Calu3 (cell line): ENCODE results near the gene OR1J4. TPM values are rescaled to one million over a fixed set of nuclear protein-coding genes. Genes with fewer than 3 reads are reported as not detected.

ENCODE experiments used
- BruUV-seq: library from RNA; stranded (reverse); fragments of 400-500 nt; replicated peaks from 2 replicates; lab custom pipeline; 2021; lab: Mats Ljungman, UMichigan
- CTCF ChIA-PET: fragments of 300-600 bp; sonication (Branson Sonifier 250); formaldehyde crosslinking; loops from one replicate; lab custom pipeline; 2022; ENCODE audit warnings: antibody characterized with exemption; lab: Charles Lee
- DNase-seq: peaks from one replicate; pipeline ENCODE4 v3.0.0; 2022
- H3K27ac Mint-ChIP-seq: one replicate; pipeline ENCODE4 v1.8.0; 2022; ENCODE audit warnings: mixed read lengths; ENCODE audit not compliant: unreplicated experiment
- H3K27me3 Mint-ChIP-seq: one replicate; pipeline ENCODE4 v1.8.0; 2022; ENCODE audit warnings: mixed read lengths; ENCODE audit not compliant: unreplicated experiment
- H3K36me3 Mint-ChIP-seq: one replicate; pipeline ENCODE4 v1.8.0; 2022; ENCODE audit warnings: mild to moderate bottlenecking, moderate library complexity, mixed read lengths; ENCODE audit not compliant: insufficient read depth, unreplicated experiment
- H3K4me1 Mint-ChIP-seq: one replicate; pipeline ENCODE4 v1.8.0; 2022; ENCODE audit warnings: mild to moderate bottlenecking, low read depth, mixed read lengths; ENCODE audit not compliant: unreplicated experiment
- H3K4me3 Mint-ChIP-seq: one replicate; pipeline ENCODE4 v1.8.0; 2022; ENCODE audit warnings: mild to moderate bottlenecking, low read depth, moderate library complexity, mixed read lengths; ENCODE audit not compliant: unreplicated experiment
- H3K9me3 Mint-ChIP-seq: one replicate; pipeline ENCODE4 v1.8.0; 2022; ENCODE audit warnings: low read depth, mixed read lengths; ENCODE audit not compliant: unreplicated experiment
- CTCF ChIP-seq: fragments of 200-600 bp; IDR thresholded peaks from one replicate; pipeline ENCODE4 v1.8.0; 2022; ENCODE audit warnings: antibody characterized with exemption; ENCODE audit not compliant: unreplicated experiment
- intact Hi-C: fragments of 100-400 bp; cut with micrococcal nuclease; formaldehyde crosslinking; loops from one replicate; pipeline ENCODE4 v1.10.0; 2022; ENCODE audit not compliant: unreplicated experiment
- total RNA-seq: library from RNA; stranded (reverse); gene quantifications from 2 replicates; pipeline ENCODE4 v1.2.3, GENCODE V29; 2022

The OR1J4 gene
- total RNA-seq, 1 experiment from 2014 or later: not detected

GRCh38 chr9:122510502-122510901 is 8.4 kb upstream of the OR1J4 start, which contains the start of gene OR1J2:
TSS of gene OR1J2 (plus strand) at chr9:122510802. CDS start at chr9:122510802, 0 bp downstream.
- intact Hi-C loops: no loop called here
- DNase-seq: no peak
- no TSS peak for BruUV-seq
- H3K4me1 Mint-ChIP-seq: no peaks in the 10 kb centered on the region
- H3K27ac Mint-ChIP-seq: no peak within 1 kb of the TSS
- no peaks in the 10 kb centered on the region for H3K9me3 Mint-ChIP-seq
- no peaks in the 10 kb centered on the region for H3K36me3 Mint-ChIP-seq
- no peak within 1 kb of the TSS for H3K4me3 Mint-ChIP-seq
- peaks cover 14% of the 10 kb centered on the region for H3K27me3 Mint-ChIP-seq
- CTCF ChIA-PET: no interaction called here
- TF ChIP-seq CTCF: no peak

- no TSS peak for BruUV-seq
- intact Hi-C loops: loop anchor here (5.0 kb wide), 1 partner anchor 51 kb away; no protein-coding TSS in a partner anchor
- Mint-ChIP-seq H3K36me3 (no peaks in the 10 kb centered on the region), H3K4me3 (no peak overlapping the region), H3K4me1 (no peaks in the 10 kb centered on the region), H3K9me3 (no peaks in the 10 kb centered on the region), H3K27me3 (peaks cover 24% of the 10 kb centered on the region), H3K27ac (no peak overlapping the region)
- CTCF ChIA-PET: no interaction called here
- DNase-seq: no peak
- TF ChIP-seq CTCF: no peak
Observed at GRCh38 chr9:122518226-122518625, 715 bp upstream of the OR1J4 start.

GRCh38 chr9:122519376-122519775 is 435 bp downstream of the OR1J4 start:
- H3K4me1 Mint-ChIP-seq: no peaks in the 10 kb centered on the region
- DNase-seq: no peak
- BruUV-seq: no TSS peak
- CTCF ChIA-PET: no interaction called here
- no peaks in the 10 kb centered on the region for H3K36me3 Mint-ChIP-seq
- no peak for TF ChIP-seq CTCF
- intact Hi-C loops: loop anchor here (5.0 kb wide), 1 partner anchor 52 kb away; no protein-coding TSS in a partner anchor
- H3K4me3 Mint-ChIP-seq: no peak overlapping the region
- peaks cover 33% of the 10 kb centered on the region for H3K27me3 Mint-ChIP-seq
- H3K27ac Mint-ChIP-seq: no peak overlapping the region
- no peaks in the 10 kb centered on the region for H3K9me3 Mint-ChIP-seq

GRCh38 chr9:122526602-122527001 is 7.7 kb downstream of the OR1J4 start:
- TF ChIP-seq CTCF: no peak
- H3K4me3 Mint-ChIP-seq: no peak overlapping the region
- intact Hi-C loops: no loop called here

More at GRCh38 chr9:122526602-122527001, 7.7 kb downstream of the OR1J4 start:
- peaks cover 81% of the 10 kb centered on the region for H3K27me3 Mint-ChIP-seq
- H3K36me3 Mint-ChIP-seq: no peaks in the 10 kb centered on the region
- H3K27ac Mint-ChIP-seq: no peak overlapping the region
- no peak for DNase-seq
- CTCF ChIA-PET: no interaction called here
- no peaks in the 10 kb centered on the region for H3K9me3 Mint-ChIP-seq
- no TSS peak for BruUV-seq
- no peaks in the 10 kb centered on the region for H3K4me1 Mint-ChIP-seq
